GM06990 (cell line): ENCODE data around the gene ZNF655.

Experiments
- DNase-seq: peaks from one replicate; pipeline ENCODE4 v3.0.0-alpha.2; 2011; ENCODE audit not compliant: insufficient read length; ENCODE audit errors: extremely low read depth
- H3K27me3 ChIP-seq: replicated peaks from 2 replicates; pipeline ENCODE4 v1.6.0; 2011; ENCODE audit warnings: low read length; ENCODE audit not compliant: control insufficient read depth, insufficient read depth
- H3K36me3 ChIP-seq: 2 replicates; pipeline ENCODE4 v1.5.1; 2011; ENCODE audit warnings: low read length; ENCODE audit not compliant: control insufficient read depth, insufficient read depth
- H3K4me3 ChIP-seq: replicated peaks from 2 replicates; pipeline ENCODE4 v1.5.1; 2011; ENCODE audit warnings: low read depth, mild to moderate bottlenecking, control low read depth, low read length
- TF ChIP-seq, protein P1 (sequence below): IDR thresholded peaks from 2 replicates; pipeline ENCODE4 v1.5.1; 2011; ENCODE audit warnings: low read length, control low read depth, mild to moderate bottlenecking, inconsistent platforms; ENCODE audit not compliant: insufficient read depth, poor library complexity, severe bottlenecking

ZNF655 gene

DNA sequence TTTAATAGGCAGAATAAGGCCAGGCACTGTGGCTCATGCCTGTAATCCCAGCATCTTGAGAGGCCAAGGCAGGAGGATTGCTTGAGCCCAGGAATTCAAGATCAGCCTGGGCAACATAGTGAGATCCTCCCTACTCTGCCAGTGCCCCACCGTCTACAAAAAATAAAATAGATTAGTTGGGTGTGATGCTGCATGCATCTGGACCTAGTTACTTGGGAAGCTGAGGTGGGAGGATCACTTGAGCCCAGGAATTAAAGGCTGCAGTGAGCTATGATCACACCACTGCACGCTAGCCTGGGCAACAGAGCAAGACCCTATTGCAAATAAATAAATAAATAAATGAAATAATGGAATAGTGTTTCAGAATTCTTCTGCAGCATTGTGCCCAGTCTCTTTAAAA lies 22.8 kb upstream of the ZNF655 start:
- H3K36me3 ChIP-seq, result peaks cover 12% of the 10 kb centered on the region
- TF ChIP-seq, protein P1, sequence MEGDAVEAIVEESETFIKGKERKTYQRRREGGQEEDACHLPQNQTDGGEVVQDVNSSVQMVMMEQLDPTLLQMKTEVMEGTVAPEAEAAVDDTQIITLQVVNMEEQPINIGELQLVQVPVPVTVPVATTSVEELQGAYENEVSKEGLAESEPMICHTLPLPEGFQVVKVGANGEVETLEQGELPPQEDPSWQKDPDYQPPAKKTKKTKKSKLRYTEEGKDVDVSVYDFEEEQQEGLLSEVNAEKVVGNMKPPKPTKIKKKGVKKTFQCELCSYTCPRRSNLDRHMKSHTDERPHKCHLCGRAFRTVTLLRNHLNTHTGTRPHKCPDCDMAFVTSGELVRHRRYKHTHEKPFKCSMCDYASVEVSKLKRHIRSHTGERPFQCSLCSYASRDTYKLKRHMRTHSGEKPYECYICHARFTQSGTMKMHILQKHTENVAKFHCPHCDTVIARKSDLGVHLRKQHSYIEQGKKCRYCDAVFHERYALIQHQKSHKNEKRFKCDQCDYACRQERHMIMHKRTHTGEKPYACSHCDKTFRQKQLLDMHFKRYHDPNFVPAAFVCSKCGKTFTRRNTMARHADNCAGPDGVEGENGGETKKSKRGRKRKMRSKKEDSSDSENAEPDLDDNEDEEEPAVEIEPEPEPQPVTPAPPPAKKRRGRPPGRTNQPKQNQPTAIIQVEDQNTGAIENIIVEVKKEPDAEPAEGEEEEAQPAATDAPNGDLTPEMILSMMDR, result no peak
- H3K4me3 ChIP-seq, result no peak overlapping the region
- no peaks in the 10 kb centered on the region for H3K27me3 ChIP-seq
- no peak for DNase-seq

DNA sequence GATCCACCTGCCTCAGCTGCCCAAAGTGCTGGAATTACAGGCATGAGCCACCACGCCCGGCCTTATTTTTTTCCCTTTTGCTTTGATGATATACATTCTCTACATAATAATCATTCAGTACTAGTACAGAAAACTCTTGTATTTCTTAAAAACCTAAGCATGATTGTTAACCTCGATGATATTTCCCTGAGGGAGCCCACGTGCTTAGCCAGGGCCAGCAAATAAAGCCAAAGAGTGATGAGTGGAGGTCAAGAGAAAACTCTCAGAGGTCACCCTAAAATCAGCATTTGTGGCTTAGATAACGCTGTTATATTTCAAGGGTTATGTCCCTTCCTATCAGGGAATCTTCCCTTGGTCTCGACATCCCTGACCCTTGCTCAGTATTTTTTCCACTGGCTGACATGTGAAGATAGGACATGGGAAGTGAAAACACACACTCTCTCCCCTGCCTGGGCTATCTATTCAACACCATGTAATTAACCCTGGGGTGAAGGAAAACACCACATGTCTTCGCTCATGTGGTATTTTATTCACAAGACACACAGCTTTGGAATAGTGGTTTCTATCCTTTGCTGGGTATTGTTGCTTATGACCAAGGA lies 19.1 kb upstream of the ZNF655 start:
- H3K36me3 ChIP-seq, result no peaks in the 10 kb centered on the region
- DNase-seq, result no peak
- TF ChIP-seq, protein P1, result no peak
- no peak overlapping the region for H3K4me3 ChIP-seq
- no peaks in the 10 kb centered on the region for H3K27me3 ChIP-seq

DNA sequence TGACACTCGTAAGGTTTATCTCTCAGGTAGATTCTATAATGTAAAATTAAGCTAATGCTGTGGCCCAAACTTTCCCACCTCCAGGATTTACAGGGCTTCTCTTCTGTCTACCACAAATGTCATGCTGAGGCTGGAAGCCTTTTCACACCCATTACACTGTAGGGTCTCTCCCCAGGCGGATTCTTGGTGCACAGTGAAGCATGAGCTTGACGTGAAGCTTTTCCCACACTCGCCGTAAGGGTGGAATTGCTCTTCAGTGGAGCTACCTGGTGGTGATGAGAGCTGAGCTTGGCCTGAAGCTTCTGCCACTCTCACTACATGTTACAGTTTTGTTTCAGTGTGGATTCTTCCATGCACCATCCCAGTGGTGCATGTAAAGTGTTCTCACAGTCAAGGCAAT lies 17.9 kb upstream of the ZNF655 start:
- TF ChIP-seq, protein P1, result no peak
- no peaks in the 10 kb centered on the region for H3K36me3 ChIP-seq
- no peak for DNase-seq
- no peak overlapping the region for H3K4me3 ChIP-seq
- no peaks in the 10 kb centered on the region for H3K27me3 ChIP-seq

DNA sequence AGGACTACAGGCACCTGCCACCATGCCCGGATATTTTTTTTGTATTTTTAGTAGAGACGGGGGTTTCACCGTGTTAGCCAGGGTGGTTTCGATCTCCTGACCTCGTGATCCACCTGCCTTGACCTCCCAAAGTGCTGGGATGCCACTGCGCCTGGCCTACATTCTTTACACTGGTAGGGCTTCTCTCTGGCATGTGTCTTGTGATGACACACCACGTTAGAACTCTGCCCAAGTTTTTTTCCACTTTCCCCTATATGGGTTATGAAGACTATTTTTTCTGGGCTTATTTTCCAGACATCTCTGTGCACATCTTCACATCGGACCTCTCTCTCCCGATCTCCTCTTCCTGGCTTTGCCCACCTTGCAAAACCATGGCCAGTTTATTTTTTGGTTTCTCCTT lies 17.2 kb upstream of the ZNF655 start:
- Histone ChIP-seq H3K27me3 (no peaks in the 10 kb centered on the region), H3K36me3 (no peaks in the 10 kb centered on the region), H3K4me3 (no peak overlapping the region)
- TF ChIP-seq, protein P1, result no peak
- DNase-seq, result no peak

DNA sequence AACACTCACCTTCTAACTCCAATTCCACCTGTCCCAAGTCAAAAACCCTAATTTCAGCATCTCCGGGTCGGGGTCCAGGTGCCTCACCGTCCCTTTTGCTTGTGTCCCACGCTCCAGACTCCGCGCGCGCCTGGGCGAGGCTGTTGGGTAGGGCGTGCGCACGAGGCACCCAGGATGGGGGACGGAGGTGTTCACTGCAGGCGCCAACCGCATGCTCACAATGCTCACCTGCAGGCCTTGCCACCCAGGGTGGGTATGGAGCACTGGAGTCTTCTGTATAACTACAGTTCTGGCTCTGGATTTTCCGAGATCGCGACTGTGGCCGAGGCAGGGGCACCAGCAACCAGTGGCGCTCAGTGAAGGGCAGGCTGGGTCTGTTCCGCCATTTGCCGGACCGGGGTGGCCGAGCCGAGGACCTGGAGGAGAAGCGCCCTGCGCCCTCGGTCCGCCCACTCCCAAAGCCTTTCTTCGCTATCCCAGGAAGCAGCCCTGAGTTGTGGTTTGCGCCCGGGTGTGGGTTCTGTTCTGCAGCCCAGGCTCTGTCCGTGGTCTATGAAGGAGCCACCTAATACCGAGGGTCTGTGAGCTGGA lies 15.3 kb upstream of the ZNF655 start:
- H3K27me3 ChIP-seq, result no peaks in the 10 kb centered on the region
- H3K36me3 ChIP-seq, result no peaks in the 10 kb centered on the region
- no peak overlapping the region for H3K4me3 ChIP-seq
- TF ChIP-seq, protein P1, result no peak
- DNase-seq, result no peak
